IMR-90 (cell line): ENCODE data around the gene PAX2. TPM values are rescaled to one million over a fixed set of nuclear protein-coding genes. Genes with fewer than 3 reads are reported as not detected.

Experiments used
- ATAC-seq: fragments of 200-7000 bp; cut with Tn5 transposase; 2 replicates; pipeline ENCODE4 v1.9.1; 2020; ENCODE audit warnings: low read depth, mild to moderate bottlenecking, moderate library complexity
- BruUV-seq: library from RNA; stranded (reverse); fragments of 400-500 nt; replicated peaks from 2 replicates; lab custom pipeline; 2021; lab: Mats Ljungman, UMichigan
- CTCF ChIA-PET: fragments of 300-600 bp; formaldehyde crosslinking; extraction: SDS; loops from one replicate; lab custom pipeline; 2021; ENCODE audit warnings: antibody characterized with exemption; lab: Yijun Ruan, JAX
- POLR2A ChIA-PET: fragments of 300-600 bp; sonication (Branson Sonifier 250); formaldehyde crosslinking; loops from one replicate; lab custom pipeline; 2022; ENCODE audit warnings: antibody characterized with exemption; ENCODE audit not compliant: unreplicated experiment; lab: Charles Lee
- DNase-seq: peaks from one replicate; pipeline ENCODE4 v3.0.0; 2013
- H2AFZ ChIP-seq: replicated peaks from 2 replicates; pipeline ENCODE3; 2013; ENCODE audit warnings: low read length, mild to moderate bottlenecking; ENCODE audit not compliant: poor library complexity
- H2AK5ac ChIP-seq: 2 replicates; pipeline ENCODE4 v1.6.1; 2013; ENCODE audit warnings: low read depth, low read length, inconsistent platforms
- H2AK9ac ChIP-seq: replicated peaks from 2 replicates; pipeline ENCODE3; 2013; ENCODE audit warnings: mild to moderate bottlenecking, low read depth, low read length, moderate library complexity; ENCODE audit not compliant: poor library complexity
- H2BK120ac ChIP-seq: 2 replicates; pipeline ENCODE4 v1.6.1; 2013; ENCODE audit warnings: low read depth, low read length, inconsistent platforms
- H2BK15ac ChIP-seq: 3 replicates; pipeline ENCODE4 v1.6.1; 2013; ENCODE audit warnings: low read depth, low read length, inconsistent platforms
- H2BK20ac ChIP-seq: 2 replicates; pipeline ENCODE4 v1.6.1; 2013; ENCODE audit warnings: low read depth, mild to moderate bottlenecking, inconsistent platforms, low read length, moderate library complexity
- H2BK5ac ChIP-seq: 2 replicates; pipeline ENCODE4 v1.6.1; 2013; ENCODE audit warnings: mild to moderate bottlenecking, low read depth, low read length, inconsistent platforms; ENCODE audit not compliant: poor library complexity, severe bottlenecking
- H3K14ac ChIP-seq: replicated peaks from 2 replicates; pipeline ENCODE4 v1.6.1; 2013; ENCODE audit warnings: low read depth, low read length, inconsistent platforms
- H3K18ac ChIP-seq: 2 replicates; pipeline ENCODE4 v1.6.1; 2013; ENCODE audit warnings: low read depth, low read length, control low read depth
- H3K23ac ChIP-seq: 2 replicates; pipeline ENCODE4 v1.6.1; 2013; ENCODE audit warnings: low read depth, low read length, inconsistent platforms
- H3K27ac ChIP-seq: 2 replicates; pipeline ENCODE4 v1.5.1; 2013; ENCODE audit warnings: mild to moderate bottlenecking, control low read depth, low read length; ENCODE audit not compliant: insufficient read depth
- H3K27me3 ChIP-seq: 2 replicates; pipeline ENCODE4 v1.6.1; 2013; ENCODE audit warnings: low read length; ENCODE audit not compliant: control insufficient read depth, insufficient read depth
- H3K36me3 ChIP-seq: 2 replicates; pipeline ENCODE4 v1.6.1; 2013; ENCODE audit warnings: low read length, mixed read lengths; ENCODE audit not compliant: control insufficient read depth, insufficient read depth
- H3K4ac ChIP-seq: 2 replicates; pipeline ENCODE4 v1.6.1; 2013; ENCODE audit warnings: low read depth, low read length, inconsistent platforms
- H3K4me1 ChIP-seq: 2 replicates; pipeline ENCODE4 v1.6.1; 2013; ENCODE audit warnings: low read length, mixed read lengths; ENCODE audit not compliant: control insufficient read depth, insufficient read depth
- H3K4me2 ChIP-seq: 2 replicates; pipeline ENCODE4 v1.6.1; 2013; ENCODE audit warnings: low read depth, mild to moderate bottlenecking, control low read depth, low read length, moderate library complexity
- H3K4me3 ChIP-seq: 2 replicates; pipeline ENCODE4 v1.5.1; 2013; ENCODE audit warnings: low read depth, mild to moderate bottlenecking, control low read depth, low read length, moderate library complexity; ENCODE audit not compliant: insufficient read depth
- H3K56ac ChIP-seq: 2 replicates; pipeline ENCODE4 v1.6.1; 2013; ENCODE audit warnings: low read length, inconsistent platforms; ENCODE audit not compliant: insufficient read depth; ENCODE audit errors: extremely low read depth
- H3K79me1 ChIP-seq, 2 experiments: 2 replicates each; pipeline ENCODE4 v1.6.1; 2013; ENCODE audit warnings: low read length in 2 of 2, inconsistent platforms in 1 of 2, low read depth in 1 of 2
- H3K9ac ChIP-seq: 2 replicates; pipeline ENCODE4 v1.6.1; 2013; ENCODE audit warnings: low read depth, low read length, control low read depth
- H3K9me1 ChIP-seq: 2 replicates; pipeline ENCODE4 v1.6.1; 2013; ENCODE audit warnings: low read length, inconsistent platforms; ENCODE audit not compliant: insufficient read depth
- H3K9me3 ChIP-seq: 2 replicates; pipeline ENCODE4 v1.6.1; 2013; ENCODE audit warnings: low read length; ENCODE audit not compliant: control insufficient read depth, insufficient read depth
- H4K20me1 ChIP-seq: 2 replicates; pipeline ENCODE4 v1.6.1; 2013; ENCODE audit warnings: low read length, inconsistent platforms; ENCODE audit not compliant: insufficient read depth
- H4K5ac ChIP-seq: 2 replicates; pipeline ENCODE4 v1.6.1; 2013; ENCODE audit warnings: mild to moderate bottlenecking, low read depth, low read length, control low read depth
- H4K8ac ChIP-seq, 2 experiments: 2 replicates each; pipeline ENCODE4 v1.6.1; 2013; ENCODE audit warnings: low read depth in 2 of 2, low read length in 2 of 2, control low read depth in 1 of 2, inconsistent platforms in 1 of 2
- H4K91ac ChIP-seq: 2 replicates; pipeline ENCODE4 v1.6.1; 2013; ENCODE audit warnings: low read depth, low read length, inconsistent platforms; ENCODE audit not compliant: insufficient read depth
- BHLHE40 ChIP-seq: fragments of 150-350 bp; IDR thresholded peaks from 2 replicates; pipeline ENCODE4 v1.6.1; 2016; ENCODE audit warnings: mild to moderate bottlenecking, low read depth, low read length
- CEBPB ChIP-seq: IDR thresholded peaks from 2 replicates; pipeline ENCODE4 v1.6.1; 2012; ENCODE audit warnings: low read depth, low read length, improper control_type of control experiment
- CHD1 ChIP-seq: IDR thresholded peaks from 2 replicates; pipeline ENCODE4 v1.6.1; 2012; ENCODE audit warnings: low read depth, low read length, improper control_type of control experiment
- CTCF ChIP-seq: conservative IDR thresholded peaks from 2 replicates; pipeline ENCODE4 v1.5.1; 2012; ENCODE audit warnings: mild to moderate bottlenecking, low read depth, low read length, improper control_type of control experiment
- ELK1 ChIP-seq: fragments of 150-350 bp; IDR thresholded peaks from 2 replicates; pipeline ENCODE4 v1.6.1; 2016; ENCODE audit warnings: low read depth, mild to moderate bottlenecking, low read length, moderate library complexity, borderline replicate concordance
- FOS ChIP-seq: fragments of 150-350 bp; IDR thresholded peaks from 2 replicates; pipeline ENCODE4 v1.6.1; 2016; ENCODE audit warnings: low read depth, low read length
- MAFK ChIP-seq: IDR thresholded peaks from 2 replicates; pipeline ENCODE4 v1.6.1; 2012; ENCODE audit warnings: low read depth, low read length, improper control_type of control experiment
- MAZ ChIP-seq: IDR thresholded peaks from 2 replicates; pipeline ENCODE4 v1.6.1; 2012; ENCODE audit warnings: low read depth, mild to moderate bottlenecking, low read length, improper control_type of control experiment, moderate library complexity, borderline replicate concordance
- MXI1 ChIP-seq: IDR thresholded peaks from 2 replicates; pipeline ENCODE4 v1.6.1; 2012; ENCODE audit warnings: low read depth, mild to moderate bottlenecking, low read length, moderate library complexity, borderline replicate concordance
- NFE2L2 ChIP-seq: fragments of 150-350 bp; IDR thresholded peaks from 2 replicates; pipeline ENCODE4 v1.6.1; 2016; ENCODE audit warnings: low read depth, mild to moderate bottlenecking, low read length
- POLR2A ChIP-seq: IDR thresholded peaks from 2 replicates; pipeline ENCODE4 v1.6.1; 2012; ENCODE audit warnings: mild to moderate bottlenecking, low read depth, low read length
- RAD21 ChIP-seq: IDR thresholded peaks from 2 replicates; pipeline ENCODE4 v1.6.1; 2012; ENCODE audit warnings: low read length, improper control_type of control experiment
- RCOR1 ChIP-seq: IDR thresholded peaks from 2 replicates; pipeline ENCODE4 v1.6.1; 2012; ENCODE audit warnings: mild to moderate bottlenecking, low read length, improper control_type of control experiment; ENCODE audit not compliant: insufficient replicate concordance
- RFX5 ChIP-seq: IDR thresholded peaks from 2 replicates; pipeline ENCODE4 v1.8.0; 2012; ENCODE audit warnings: low read depth, mild to moderate bottlenecking, low read length, moderate library complexity
- SMC3 ChIP-seq: fragments of 150-350 bp; IDR thresholded peaks from 2 replicates; pipeline ENCODE4 v1.6.1; 2016; ENCODE audit warnings: low read depth, mild to moderate bottlenecking, antibody characterized with exemption, low read length, moderate library complexity
- USF2 ChIP-seq: fragments of 150-350 bp; IDR thresholded peaks from 2 replicates; pipeline ENCODE4 v1.6.1; 2017; ENCODE audit warnings: mild to moderate bottlenecking, antibody characterized with exemption, low read length, low read depth
- WGBS, 2 experiments: methylation state at CpG; one replicate each; pipeline versions ENCODE4 v1.1.5 to v1.1.7; 2013; ENCODE audit warnings: missing lambda C conversion rate in 2 of 2; ENCODE audit not compliant: insufficient read length in 1 of 2; ENCODE audit errors: extremely low coverage in 2 of 2; 5-methylcytosine and 5-hydroxymethylcytosine counted together
- dilution Hi-C: fragments of 300-500 bp; cut with HindIII; formaldehyde crosslinking; loops from one replicate; pipeline ENCODE4 v1.14.3; 2018; ENCODE audit warnings: low sequenced_read_pairs; ENCODE audit not compliant: unreplicated experiment
- in situ Hi-C: fragments of 300-500 bp; cut with MboI; formaldehyde crosslinking; loops from 3 replicates; pipeline ENCODE4 v1.14.3; 2019; ENCODE audit warnings: low sequenced_read_pairs, inconsistent platforms, mixed read lengths
- intact Hi-C: fragments of 100-400 bp; cut with micrococcal nuclease; formaldehyde crosslinking; loops from 2 replicates; pipeline ENCODE4 v1.10.0; 2022
- polyA plus RNA-seq, 3 experiments: library from polyadenylated mRNA; depleted of rRNA; stranded (reverse); fragments of >200 nt; gene quantifications; 2 replicates each; pipeline ENCODE4 v1.2.3, GENCODE V29; 2012; ENCODE audit warnings: low replicate concordance in 1 of 3
- total RNA-seq: library from RNA; depleted of rRNA; stranded (reverse); fragments of >200 nt; gene quantifications from 2 replicates; pipeline ENCODE4 v1.2.3, GENCODE V29; 2012

Gene PAX2
- total and polyA plus RNA-seq, 2 of the 4 experiments (the other 2 are of a cell fraction): not detected

- H3K36me3 ChIP-seq: no peaks in the 10 kb centered on the region
- H4K91ac ChIP-seq: no peak overlapping the region
- no peak overlapping the region for H2AK9ac ChIP-seq
- H3K9ac ChIP-seq: no peak overlapping the region
- H3K79me1 ChIP-seq: no peaks in the 10 kb centered on the region
- dilution Hi-C loops: no loop called here
- intact Hi-C loops: no loop called here
- H2BK15ac ChIP-seq: no peak overlapping the region
- no peak overlapping the region for H2BK20ac ChIP-seq
- DNase-seq (no peak), ATAC-seq (no peak)
- H3K27me3 ChIP-seq: peaks cover 41% of the 10 kb centered on the region
- WGBS, 2 experiments: no CpG with 5 or more reads among the region's 6 CpGs
- ChIA-PET CTCF (no interaction called here), POLR2A (no interaction called here)
- H3K14ac ChIP-seq: no peak overlapping the region
- no peak overlapping the region for H2BK120ac ChIP-seq
- no peaks in the 10 kb centered on the region for H3K9me3 ChIP-seq
- H2AK5ac ChIP-seq: no peak overlapping the region
- no peak for TF ChIP-seq BHLHE40
- TF ChIP-seq POLR2A: no peak
- no peak for TF ChIP-seq CTCF
- TF ChIP-seq CHD1: no peak
- no peak for TF ChIP-seq MXI1
- no peak for TF ChIP-seq RCOR1
- TF ChIP-seq RAD21: no peak
- TF ChIP-seq CEBPB: no peak
- no peak for TF ChIP-seq RFX5
- TF ChIP-seq ELK1: no peak
- no peak for TF ChIP-seq MAFK
- no peak for TF ChIP-seq USF2
- no peak for TF ChIP-seq MAZ
- no peak for TF ChIP-seq NFE2L2
- no peak for TF ChIP-seq SMC3
- TF ChIP-seq FOS: no peak
- no peak overlapping the region for H3K4me3 ChIP-seq
- H2AFZ ChIP-seq: no peak overlapping the region
- no peak overlapping the region for H3K4me2 ChIP-seq
- BruUV-seq: no TSS peak
- H3K9me1 ChIP-seq: no peaks in the 10 kb centered on the region
- no peak overlapping the region for H3K56ac ChIP-seq
- H3K4me1 ChIP-seq: no peaks in the 10 kb centered on the region
- H3K27ac ChIP-seq: no peak overlapping the region
- no peak overlapping the region for H2BK5ac ChIP-seq
- no peak overlapping the region for H3K4ac ChIP-seq
- no peak overlapping the region for H4K8ac ChIP-seq
- H3K23ac ChIP-seq: no peak overlapping the region
- no peak overlapping the region for H4K5ac ChIP-seq
- H4K20me1 ChIP-seq: no peaks in the 10 kb centered on the region
- no peak overlapping the region for H3K18ac ChIP-seq
- in situ Hi-C loops: no loop called here
Observed at GRCh38 chr10:100774876-100775275, 29.5 kb downstream of the PAX2 start.
